ENCODE data around the gene PCED1B. TPM values are rescaled to one million over a fixed set of nuclear protein-coding genes. Genes with fewer than 3 reads are reported as not detected.
A peak's percentile ranks its signal among the peaks of the same experiment; 100 is the strongest.

PCED1B gene
- total and polyA plus RNA-seq, 4 donors: 0.55 to 3.6 (median 1.9) TPM

DNA sequence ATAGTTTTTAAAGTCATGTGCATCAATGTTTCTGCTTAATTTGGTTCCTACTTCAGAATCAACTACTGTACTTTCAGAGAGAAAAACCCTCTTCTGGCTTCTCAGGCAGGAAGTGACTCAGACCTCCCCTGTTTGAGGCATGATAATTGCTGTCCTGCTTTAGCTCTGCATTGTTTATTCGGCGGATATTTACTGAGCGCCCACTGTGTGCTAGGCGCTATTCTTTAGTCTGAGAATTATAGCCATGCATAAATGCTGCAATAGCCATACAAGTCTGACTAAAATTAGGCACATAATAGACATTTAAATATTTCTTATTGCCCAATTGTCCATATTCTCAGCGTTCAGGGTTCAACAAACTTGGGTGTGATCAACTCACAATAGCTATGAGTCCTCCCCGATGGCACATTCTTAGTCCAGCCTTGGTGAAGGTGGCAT lies 6.4 kb downstream of the PCED1B start:
- Histone ChIP-seq H3K9me3 (ENCODE audit: control insufficient read depth, insufficient read depth, low read length) (no peaks in the 10 kb centered on the region), H3K4me1 (ENCODE audit: control insufficient read depth, insufficient read depth, low read length) (peaks cover 6% of the 10 kb centered on the region), H3K27ac (ENCODE audit: low read depth, low read length) (no peak overlapping the region), H3K27me3 (ENCODE audit: control insufficient read depth, insufficient read depth, low read length) (no peaks in the 10 kb centered on the region), H3K36me3 (ENCODE audit: control insufficient read depth, insufficient read depth, low read length) (no peaks in the 10 kb centered on the region), H3K4me3 (ENCODE audit: low read depth, low read length) (no peak overlapping the region)
- WGBS (ENCODE audit: insufficient coverage): 30% methylated on average over 2 of the region's 6 CpGs
- no peak for DNase-seq (ENCODE audit: low read depth in 4 of 6, low spot score in 6 of 6)

- H3K4me3 ChIP-seq (ENCODE audit: low read depth, low read length): no peak overlapping the region
- no peaks in the 10 kb centered on the region for H3K27me3 ChIP-seq (ENCODE audit: control insufficient read depth, insufficient read depth, low read length)
- H3K36me3 ChIP-seq (ENCODE audit: control insufficient read depth, insufficient read depth, low read length): no peaks in the 10 kb centered on the region
- WGBS (ENCODE audit: insufficient coverage): no CpG with 5 or more reads among the region's 2 CpGs
- H3K27ac ChIP-seq (ENCODE audit: low read depth, low read length): no peak overlapping the region
- peak in 1 of 6 donors; percentile 42 for DNase-seq (ENCODE audit: low read depth in 4 of 6, low spot score in 6 of 6)
- H3K9me3 ChIP-seq (ENCODE audit: control insufficient read depth, insufficient read depth, low read length): no peaks in the 10 kb centered on the region
- H3K4me1 ChIP-seq (ENCODE audit: control insufficient read depth, insufficient read depth, low read length): peaks cover 5% of the 10 kb centered on the region
These were observed 7.8 kb downstream of the PCED1B start for GRCh38 chr12:47087088-47087688.

DNA sequence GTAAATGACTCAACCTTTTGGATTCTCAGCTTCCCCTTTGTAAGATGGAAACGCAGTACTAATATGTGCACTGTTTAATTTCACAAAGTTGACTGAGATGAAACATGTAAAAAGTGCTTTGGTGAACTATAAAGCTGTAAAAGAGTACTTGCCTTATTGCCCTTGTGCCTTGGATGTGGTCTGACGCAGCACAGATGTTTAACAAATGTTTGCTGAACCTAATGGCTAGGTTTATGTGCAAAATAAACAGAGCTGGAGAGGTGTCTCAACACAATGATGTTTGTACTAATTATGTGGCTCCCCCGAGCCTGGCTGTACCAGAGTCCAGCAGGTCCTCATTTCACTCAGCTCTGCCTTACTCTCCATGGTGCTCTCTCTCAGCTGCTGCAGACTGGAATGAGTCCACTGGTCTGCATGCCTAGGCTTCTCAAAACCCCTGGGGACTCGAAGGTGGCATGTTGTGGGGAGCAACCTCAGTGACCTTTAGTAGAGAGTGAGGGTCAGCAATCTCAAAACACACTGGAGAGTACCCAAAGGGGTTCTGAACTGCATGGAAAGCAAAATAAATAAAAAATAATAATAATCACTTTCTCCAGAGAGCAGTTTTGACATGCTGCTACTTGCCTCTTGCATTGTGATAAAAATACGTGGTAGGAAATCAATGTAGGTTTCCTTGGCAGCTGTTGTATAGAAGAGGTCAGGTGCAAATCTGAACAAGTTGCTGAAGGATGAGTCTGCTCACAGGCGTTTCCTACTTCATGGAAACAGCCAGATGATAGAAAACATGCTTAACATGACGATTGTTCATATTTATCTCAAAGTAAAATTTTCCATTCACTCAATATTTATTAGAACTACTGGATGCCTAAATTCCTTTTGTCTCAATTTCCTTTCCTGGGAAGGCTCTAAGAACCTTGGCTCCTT lies 8.9 kb downstream of the PCED1B start:
- WGBS (ENCODE audit: insufficient coverage): 49% methylated on average over 3 of the region's 7 CpGs
- no peaks in the 10 kb centered on the region for H3K9me3 ChIP-seq (ENCODE audit: control insufficient read depth, insufficient read depth, low read length)
- no peak for DNase-seq (ENCODE audit: low read depth in 4 of 6, low spot score in 6 of 6)
- H3K27me3 ChIP-seq (ENCODE audit: control insufficient read depth, insufficient read depth, low read length): no peaks in the 10 kb centered on the region
- H3K4me3 ChIP-seq (ENCODE audit: low read depth, low read length): no peak overlapping the region
- H3K27ac ChIP-seq (ENCODE audit: low read depth, low read length): no peak overlapping the region
- H3K4me1 ChIP-seq (ENCODE audit: control insufficient read depth, insufficient read depth, low read length): peaks cover 5% of the 10 kb centered on the region
- H3K36me3 ChIP-seq (ENCODE audit: control insufficient read depth, insufficient read depth, low read length): no peaks in the 10 kb centered on the region

DNA sequence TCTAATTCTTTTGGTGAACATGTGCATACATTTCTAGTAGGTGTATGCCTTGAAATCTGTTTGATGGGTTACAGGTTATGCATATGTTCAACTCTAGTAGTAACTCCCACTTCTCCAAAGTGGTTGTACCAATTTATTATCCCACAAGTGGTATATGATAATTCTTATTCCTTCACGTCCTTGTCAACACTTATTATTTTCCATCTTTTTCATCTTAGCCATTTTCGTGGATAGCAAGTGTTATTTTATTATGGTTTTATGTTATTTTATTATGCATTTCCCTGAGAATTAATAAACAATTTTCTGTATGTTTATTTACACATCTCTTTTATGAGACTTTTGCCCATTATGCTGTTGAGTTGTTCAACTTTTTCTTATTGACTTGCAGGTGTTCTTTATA lies 11.6 kb downstream of the PCED1B start:
- H3K4me1 ChIP-seq (ENCODE audit: control insufficient read depth, insufficient read depth, low read length): no peaks in the 10 kb centered on the region
- WGBS (ENCODE audit: insufficient coverage): no CpG with 5 or more reads among the region's 2 CpGs
- DNase-seq (ENCODE audit: low read depth in 4 of 6, low spot score in 6 of 6): no peak
- H3K27ac ChIP-seq (ENCODE audit: low read depth, low read length): no peak overlapping the region
- no peaks in the 10 kb centered on the region for H3K9me3 ChIP-seq (ENCODE audit: control insufficient read depth, insufficient read depth, low read length)
- no peak overlapping the region for H3K4me3 ChIP-seq (ENCODE audit: low read depth, low read length)
- H3K27me3 ChIP-seq (ENCODE audit: control insufficient read depth, insufficient read depth, low read length): no peaks in the 10 kb centered on the region
- no peaks in the 10 kb centered on the region for H3K36me3 ChIP-seq (ENCODE audit: control insufficient read depth, insufficient read depth, low read length)

DNA sequence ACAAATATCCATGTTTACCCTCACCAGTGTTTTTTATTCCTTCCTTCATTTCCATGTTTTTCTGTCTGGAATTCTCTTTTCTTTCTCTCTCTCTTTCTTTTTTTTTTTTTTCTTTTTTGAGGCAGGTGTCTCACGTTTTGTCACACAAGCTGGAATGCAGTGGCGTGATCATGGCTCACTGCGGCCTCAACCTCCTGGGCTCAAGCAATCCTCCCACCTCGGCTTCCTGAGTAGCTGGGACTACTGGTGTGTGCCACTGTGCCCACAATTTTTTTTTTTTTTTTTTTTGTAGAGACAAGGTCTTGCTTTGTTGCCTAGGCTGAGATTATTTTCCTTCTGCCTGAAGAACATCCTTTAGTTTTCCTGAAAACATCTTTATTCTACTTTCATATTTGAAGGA lies 15.4 kb downstream of the PCED1B start:
- no peaks in the 10 kb centered on the region for H3K36me3 ChIP-seq (ENCODE audit: control insufficient read depth, insufficient read depth, low read length)
- DNase-seq (ENCODE audit: low read depth in 4 of 6, low spot score in 6 of 6): no peak
- H3K9me3 ChIP-seq (ENCODE audit: control insufficient read depth, insufficient read depth, low read length): no peaks in the 10 kb centered on the region
- H3K4me1 ChIP-seq (ENCODE audit: control insufficient read depth, insufficient read depth, low read length): no peaks in the 10 kb centered on the region
- no peak overlapping the region for H3K27ac ChIP-seq (ENCODE audit: low read depth, low read length)
- WGBS (ENCODE audit: insufficient coverage): no CpG with 5 or more reads among the region's 4 CpGs
- no peaks in the 10 kb centered on the region for H3K27me3 ChIP-seq (ENCODE audit: control insufficient read depth, insufficient read depth, low read length)
- no peak overlapping the region for H3K4me3 ChIP-seq (ENCODE audit: low read depth, low read length)

- Histone ChIP-seq H3K4me1 (ENCODE audit: control insufficient read depth, insufficient read depth, low read length) (no peaks in the 10 kb centered on the region), H3K4me3 (ENCODE audit: low read depth, low read length) (no peak overlapping the region), H3K27ac (ENCODE audit: low read depth, low read length) (no peak overlapping the region), H3K27me3 (ENCODE audit: control insufficient read depth, insufficient read depth, low read length) (no peaks in the 10 kb centered on the region), H3K9me3 (ENCODE audit: control insufficient read depth, insufficient read depth, low read length) (no peaks in the 10 kb centered on the region), H3K36me3 (ENCODE audit: control insufficient read depth, insufficient read depth, low read length) (no peaks in the 10 kb centered on the region)
- no peak for DNase-seq (ENCODE audit: low read depth in 4 of 6, low spot score in 6 of 6)
- 0% methylated on average over 1 of the region's 3 CpGs for WGBS (ENCODE audit: insufficient coverage)
These were observed 16.2 kb downstream of the PCED1B start for GRCh38 chr12:47095446-47096236.

- Histone ChIP-seq H3K36me3 (ENCODE audit: control insufficient read depth, insufficient read depth, low read length) (no peaks in the 10 kb centered on the region), H3K27ac (ENCODE audit: low read depth, low read length) (no peak overlapping the region)
- 98% methylated on average over 4 of the region's 7 CpGs for WGBS (ENCODE audit: insufficient coverage)
These were observed 18.0 kb downstream of the PCED1B start for GRCh38 chr12:47097276-47097896.

GRCh38 chr12:47098099-47098498 lies 18.7 kb downstream of the PCED1B start:
- H3K27ac ChIP-seq (ENCODE audit: low read depth, low read length): no peak overlapping the region
- H3K4me3 ChIP-seq (ENCODE audit: low read depth, low read length): no peak overlapping the region
- no peak for DNase-seq (ENCODE audit: low read depth in 4 of 6, low spot score in 6 of 6)
- no peaks in the 10 kb centered on the region for H3K9me3 ChIP-seq (ENCODE audit: control insufficient read depth, insufficient read depth, low read length)
- no peaks in the 10 kb centered on the region for H3K36me3 ChIP-seq (ENCODE audit: control insufficient read depth, insufficient read depth, low read length)
- H3K27me3 ChIP-seq (ENCODE audit: control insufficient read depth, insufficient read depth, low read length): no peaks in the 10 kb centered on the region
- no peaks in the 10 kb centered on the region for H3K4me1 ChIP-seq (ENCODE audit: control insufficient read depth, insufficient read depth, low read length)
- WGBS (ENCODE audit: insufficient coverage): 89% methylated on average over 5 of the region's 6 CpGs

More at GRCh38 chr12:47097276-47097896, 18.0 kb downstream of the PCED1B start:
- no peaks in the 10 kb centered on the region for H3K27me3 ChIP-seq (ENCODE audit: control insufficient read depth, insufficient read depth, low read length)
- no peaks in the 10 kb centered on the region for H3K9me3 ChIP-seq (ENCODE audit: control insufficient read depth, insufficient read depth, low read length)
- DNase-seq (ENCODE audit: low read depth in 4 of 6, low spot score in 6 of 6): no peak
- H3K4me1 ChIP-seq (ENCODE audit: control insufficient read depth, insufficient read depth, low read length): no peaks in the 10 kb centered on the region
- no peak overlapping the region for H3K4me3 ChIP-seq (ENCODE audit: low read depth, low read length)

GRCh38 chr12:47099610-47100009 lies 20.2 kb downstream of the PCED1B start:
- no peaks in the 10 kb centered on the region for H3K4me1 ChIP-seq (ENCODE audit: control insufficient read depth, insufficient read depth, low read length)
- no peaks in the 10 kb centered on the region for H3K36me3 ChIP-seq (ENCODE audit: control insufficient read depth, insufficient read depth, low read length)
- no peak for DNase-seq (ENCODE audit: low read depth in 4 of 6, low spot score in 6 of 6)
- H3K4me3 ChIP-seq (ENCODE audit: low read depth, low read length): no peak overlapping the region
- no peak overlapping the region for H3K27ac ChIP-seq (ENCODE audit: low read depth, low read length)
- H3K9me3 ChIP-seq (ENCODE audit: control insufficient read depth, insufficient read depth, low read length): no peaks in the 10 kb centered on the region
- WGBS (ENCODE audit: insufficient coverage): no CpG with 5 or more reads among the region's 2 CpGs
- no peaks in the 10 kb centered on the region for H3K27me3 ChIP-seq (ENCODE audit: control insufficient read depth, insufficient read depth, low read length)
